ENCODE results near the gene CD80. TPM values are rescaled to one million over a fixed set of nuclear protein-coding genes. Genes with fewer than 3 reads are reported as not detected.

CD80 gene
- total and polyA plus RNA-seq, 9 of the 15 experiments (the other 6 are each of a cell fraction or from before 2014, with no cell fraction given): 3.0 to 8.2 (median 5.7) TPM

DNA sequence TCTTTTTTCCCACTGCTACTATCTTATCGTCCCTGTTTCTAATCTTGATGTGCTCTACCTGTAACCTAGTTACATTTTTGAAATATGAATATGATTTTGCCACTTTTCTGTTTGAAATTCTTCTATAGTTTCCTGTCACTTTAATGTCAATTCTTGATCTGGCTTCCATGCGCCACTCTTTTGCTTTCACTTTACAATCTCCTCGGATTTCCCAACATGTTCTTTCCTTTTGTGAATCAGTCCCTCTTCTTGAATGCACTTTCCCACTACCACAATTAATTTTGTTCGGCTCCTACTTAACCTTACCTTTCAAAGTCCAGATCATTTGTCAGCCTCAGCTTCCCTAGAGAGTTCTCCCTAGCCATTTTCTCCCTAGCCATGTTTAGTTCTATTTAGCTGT lies 52.8 kb downstream of the CD80 start:
- Histone ChIP-seq H3K27ac (ENCODE audit: extremely low read depth, low read depth, low read length) (no peak overlapping the region; the same call in 1 of the 3 replicates), H3K79me2 (ENCODE audit: control insufficient read depth, insufficient read depth, low read length) (peaks cover 44% of the 10 kb centered on the region), H3K36me3 (ENCODE audit: control insufficient read depth, insufficient read depth, low read length) (peaks cover 74% of the 10 kb centered on the region), H3K4me3 (no peak overlapping the region), H3K27me3 (ENCODE audit: control insufficient read depth in 2 of 2, insufficient read depth in 2 of 2, low read length in 2 of 2) (no peaks in the 10 kb centered on the region), H3K9me1 (ENCODE audit: control insufficient read depth, insufficient read depth, low read length) (no peaks in the 10 kb centered on the region), H3K4me2 (ENCODE audit: insufficient read depth, low read length) (peak overlapping the region; percentile 36; the same call in 1 of the 2 replicates), H3K9me3 (replicated peaks; ENCODE audit: control insufficient read depth, insufficient read depth, low read depth, low read length) (no peaks in the 10 kb centered on the region), H3K4me1 (replicated peaks in 1 of 2; ENCODE audit: control insufficient read depth in 2 of 2, insufficient read depth in 2 of 2, low read length in 2 of 2) (peaks cover 0 to 19% of the 10 kb centered on the region in 2 experiments; a peak in 3 of 5 replicates), H3K9ac (ENCODE audit: insufficient read depth in 1 of 2, low read depth in 2 of 2, low read length in 2 of 2) (peak overlapping the region in 1 of 2 experiments; percentile 15; a peak in 1 of 4 replicates), H4K20me1 (replicated peaks; ENCODE audit: control insufficient read depth, insufficient read depth, low read length) (no peaks in the 10 kb centered on the region), H2AFZ (ENCODE audit: low read depth, low read length) (no peak overlapping the region)
- WGBS (ENCODE audit: insufficient coverage, low coverage, missing lambda C conversion rate): 26% methylated on average over 3 of the region's 4 CpGs
- BruUV-seq (replicated peaks): no TSS peak
- ChIA-PET POLR2A (interaction anchor here (0.5 kb wide), 1 partner anchor 8 kb away, joined by 3 read pairs; no protein-coding TSS in a partner anchor), CTCF (ENCODE audit: low intra/inter-chr PET ratio) (no interaction called here)
- FAIRE-seq (no peak), ATAC-seq (no peak), DNase-seq (ENCODE audit: extremely low read depth in 1 of 4, low spot score in 3 of 4) (no peak)
- intact Hi-C loops (cut with micrococcal nuclease): no loop called here
- in situ Hi-C loops (cut with MboI): no loop called here
- TF ChIP-seq ZNF699 (CRISPR knock-in tag; IDR thresholded peaks at IDR 0.05; ENCODE audit: insufficient replicate concordance): no peak
- TF ChIP-seq, protein P1, sequence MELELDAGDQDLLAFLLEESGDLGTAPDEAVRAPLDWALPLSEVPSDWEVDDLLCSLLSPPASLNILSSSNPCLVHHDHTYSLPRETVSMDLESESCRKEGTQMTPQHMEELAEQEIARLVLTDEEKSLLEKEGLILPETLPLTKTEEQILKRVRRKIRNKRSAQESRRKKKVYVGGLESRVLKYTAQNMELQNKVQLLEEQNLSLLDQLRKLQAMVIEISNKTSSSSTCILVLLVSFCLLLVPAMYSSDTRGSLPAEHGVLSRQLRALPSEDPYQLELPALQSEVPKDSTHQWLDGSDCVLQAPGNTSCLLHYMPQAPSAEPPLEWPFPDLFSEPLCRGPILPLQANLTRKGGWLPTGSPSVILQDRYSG (tag; conservative IDR thresholded peaks at IDR 0.05; ENCODE audit: low read depth): peak; percentile 46; the same call in 1 of the 2 replicates

GRCh38 chr3:119500901-119501300 lies 58.5 kb downstream of the CD80 start:
- peaks cover 40% of the 10 kb centered on the region for H3K36me3 ChIP-seq (ENCODE audit: control insufficient read depth, insufficient read depth, low read length)
- POLR2A ChIA-PET: interaction anchor here (0.8 to 1.5 kb wide), 4 partner anchors 7 to 89 kb away, joined by 3 to 8 read pairs (median 3); no protein-coding TSS in a partner anchor
- intact Hi-C loops (cut with micrococcal nuclease) (loop anchor here (5.0 kb wide), 1 partner anchor 176 kb away; the partner anchor contains the start of gene COX17), in situ Hi-C loops (cut with MboI) (no loop called here)
- no peak overlapping the region for H2AFZ ChIP-seq (ENCODE audit: low read depth, low read length)
- H3K4me3 ChIP-seq: peak overlapping the region; percentile 70
- H3K27ac ChIP-seq (ENCODE audit: extremely low read depth, low read depth, low read length): peak overlapping the region; percentile 94
- no TSS peak for BruUV-seq (replicated peaks)
- no peaks in the 10 kb centered on the region for H4K20me1 ChIP-seq (replicated peaks; ENCODE audit: control insufficient read depth, insufficient read depth, low read length)
- 4% methylated on average over 2 of the region's 2 CpGs for WGBS (ENCODE audit: insufficient coverage, low coverage, missing lambda C conversion rate)
- CTCF ChIA-PET (ENCODE audit: low intra/inter-chr PET ratio): no interaction called here
- peak overlapping the region in 1 of 2 experiments; percentile 90; a peak in 2 of 4 replicates for H3K9ac ChIP-seq (ENCODE audit: insufficient read depth in 1 of 2, low read depth in 2 of 2, low read length in 2 of 2)
- ATAC-seq (no peak), FAIRE-seq (peak; percentile 11), DNase-seq (ENCODE audit: extremely low read depth in 1 of 4, low spot score in 3 of 4) (peak in 1 of 4 experiments; percentile 20)
- no peaks in the 10 kb centered on the region; a peak in 1 of 5 replicates for H3K4me1 ChIP-seq (replicated peaks in 1 of 2; ENCODE audit: control insufficient read depth in 2 of 2, insufficient read depth in 2 of 2, low read length in 2 of 2)
- H3K9me1 ChIP-seq (ENCODE audit: control insufficient read depth, insufficient read depth, low read length): no peaks in the 10 kb centered on the region
- no peaks in the 10 kb centered on the region for H3K9me3 ChIP-seq (replicated peaks; ENCODE audit: control insufficient read depth, insufficient read depth, low read depth, low read length)
- peak overlapping the region; percentile 87 for H3K4me2 ChIP-seq (ENCODE audit: insufficient read depth, low read length)
- peaks cover 60% of the 10 kb centered on the region for H3K79me2 ChIP-seq (ENCODE audit: control insufficient read depth, insufficient read depth, low read length)
- H3K27me3 ChIP-seq (ENCODE audit: control insufficient read depth in 2 of 2, insufficient read depth in 2 of 2, low read length in 2 of 2): no peaks in the 10 kb centered on the region
- TF ChIP-seq UBTF (IDR thresholded peaks at IDR 0.05; ENCODE audit: borderline replicate concordance in 1 of 2, low read depth in 2 of 2, low read length in 2 of 2) (no peak), ZNF695 (CRISPR knock-in tag; IDR thresholded peaks at IDR 0.05) (no peak), ZNF586 (CRISPR knock-in tag; conservative IDR thresholded peaks at IDR 0.05) (no peak), ETV1 (tag; conservative IDR thresholded peaks at IDR 0.05; ENCODE audit: low read depth) (no peak), ZNF444 (CRISPR knock-in tag; IDR thresholded peaks at IDR 0.05) (no peak), SMAD3 (CRISPR knock-in tag; conservative IDR thresholded peaks at IDR 0.05) (no peak), NR3C1 (CRISPR knock-in tag; IDR thresholded peaks at IDR 0.05) (no peak)

Measured in K562 (cell line).